Mucosa of rectum (tissue), 2 donors: ENCODE results near the gene LRRK1.

Experiments
- H3K27ac ChIP-seq, 2 donors: one replicate each; pipeline ENCODE4 v1.7.0; 2013; ENCODE audit warnings: inconsistent platforms in 2 of 2, low read depth in 2 of 2, low read length in 2 of 2
- H3K27me3 ChIP-seq, 2 donors: one replicate each; pipeline ENCODE4 v1.7.0; 2013; ENCODE audit warnings: low read length in 2 of 2; ENCODE audit not compliant: control insufficient read depth in 2 of 2, insufficient read depth in 2 of 2
- H3K36me3 ChIP-seq, 2 donors: one replicate each; pipeline ENCODE4 v1.7.0; 2013; ENCODE audit warnings: low read length in 2 of 2; ENCODE audit not compliant: control insufficient read depth in 2 of 2, insufficient read depth in 2 of 2
- H3K4me1 ChIP-seq, 2 donors: one replicate each; pipeline ENCODE4 v1.7.0; 2013; ENCODE audit warnings: low read length in 2 of 2, mild to moderate bottlenecking in 1 of 2; ENCODE audit not compliant: control insufficient read depth in 2 of 2, insufficient read depth in 2 of 2
- H3K4me3 ChIP-seq, 2 donors: one replicate each; pipeline ENCODE4 v1.7.0; 2013; ENCODE audit warnings: low read length in 2 of 2
- H3K9ac ChIP-seq, 2 donors: one replicate each; pipeline ENCODE4 v1.7.0; 2013; ENCODE audit warnings: low read length in 2 of 2, low read depth in 1 of 2, mild to moderate bottlenecking in 1 of 2
- H3K9me3 ChIP-seq, 2 donors: one replicate each; pipeline ENCODE4 v1.7.0; 2013; ENCODE audit warnings: low read length in 2 of 2; ENCODE audit not compliant: control insufficient read depth in 2 of 2
- donor health status: healthy.
- donor health status: Normal muscosa, but diverticular disease.

LRRK1 gene

DNA sequence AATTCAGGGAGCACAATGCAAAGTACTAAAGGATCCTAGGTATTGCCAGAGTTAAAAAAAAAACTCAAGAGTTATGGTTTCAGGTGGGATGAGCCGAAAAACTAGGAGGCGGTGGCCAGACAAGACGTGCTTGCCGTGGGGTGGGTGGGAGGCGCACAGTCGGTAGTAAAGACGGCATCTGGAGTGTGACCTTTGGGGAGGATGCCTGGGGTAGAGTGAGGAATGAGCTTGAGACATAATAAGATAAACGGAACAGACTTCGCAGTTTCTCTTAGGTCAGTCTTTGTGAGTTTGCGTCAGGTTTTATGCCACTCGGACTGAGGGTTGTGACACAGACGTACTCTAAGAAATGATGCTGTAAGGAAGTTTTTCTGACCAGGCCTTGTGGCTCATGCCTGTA lies 139.6 kb downstream of the LRRK1 start:
- Histone ChIP-seq H3K4me1 (no peaks in the 10 kb centered on the region), H3K9ac (no peak overlapping the region), H3K9me3 (no peaks in the 10 kb centered on the region), H3K36me3 (peaks cover 63 to 79% of the 10 kb centered on the region in 2 donors), H3K27me3 (no peaks in the 10 kb centered on the region), H3K4me3 (no peak overlapping the region), H3K27ac (no peak overlapping the region)

GRCh38 chr15:101059381-101060341 lies 140.5 kb downstream of the LRRK1 start:
- H3K36me3 ChIP-seq: peaks cover 60 to 79% of the 10 kb centered on the region in 2 donors
- H3K27ac ChIP-seq: no peak overlapping the region
- H3K4me3 ChIP-seq: no peak overlapping the region
- H3K27me3 ChIP-seq: no peaks in the 10 kb centered on the region
- H3K9ac ChIP-seq: no peak overlapping the region
- H3K4me1 ChIP-seq: no peaks in the 10 kb centered on the region
- no peaks in the 10 kb centered on the region for H3K9me3 ChIP-seq

- Histone ChIP-seq H3K4me3 (no peak overlapping the region), H3K36me3 (peaks cover 58 to 78% of the 10 kb centered on the region in 2 donors), H3K9ac (no peak overlapping the region), H3K27me3 (no peaks in the 10 kb centered on the region), H3K9me3 (no peaks in the 10 kb centered on the region), H3K4me1 (no peaks in the 10 kb centered on the region), H3K27ac (no peak overlapping the region)
Measured at GRCh38 chr15:101060576-101061551, 141.7 kb downstream of the LRRK1 start.

DNA sequence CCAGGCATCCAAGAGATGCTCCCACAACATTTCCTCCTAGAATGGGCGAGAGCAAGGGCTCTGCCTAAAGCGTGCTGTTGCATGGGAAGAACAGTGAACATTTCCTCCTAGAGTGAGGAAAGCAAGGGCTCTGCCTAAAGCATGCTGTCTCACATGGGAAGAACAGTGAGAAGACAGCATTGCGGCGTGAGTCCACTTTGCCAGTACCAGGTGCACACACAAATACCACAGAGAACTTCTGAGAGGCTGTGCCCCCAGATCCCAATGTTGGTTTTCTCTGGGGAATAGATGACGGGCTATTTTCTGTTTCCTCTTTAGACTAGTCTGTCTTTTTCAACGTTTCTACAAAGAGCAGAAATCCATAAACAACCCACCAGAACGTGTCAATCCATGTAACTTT lies 142.9 kb downstream of the LRRK1 start:
- H3K36me3 ChIP-seq: peaks cover 57 to 76% of the 10 kb centered on the region in 2 donors
- H3K27me3 ChIP-seq: no peaks in the 10 kb centered on the region
- no peaks in the 10 kb centered on the region for H3K9me3 ChIP-seq
- no peak overlapping the region for H3K9ac ChIP-seq
- no peak overlapping the region for H3K4me3 ChIP-seq
- H3K27ac ChIP-seq: no peak overlapping the region
- H3K4me1 ChIP-seq: no peaks in the 10 kb centered on the region

- H3K9ac ChIP-seq: no peak overlapping the region
- H3K4me3 ChIP-seq: no peak overlapping the region
- no peaks in the 10 kb centered on the region for H3K4me1 ChIP-seq
- H3K36me3 ChIP-seq: peaks cover 53 to 71% of the 10 kb centered on the region in 2 donors
- no peaks in the 10 kb centered on the region for H3K9me3 ChIP-seq
- no peak overlapping the region for H3K27ac ChIP-seq
- H3K27me3 ChIP-seq: no peaks in the 10 kb centered on the region
Measured at GRCh38 chr15:101062471-101063171, 143.5 kb downstream of the LRRK1 start.

DNA sequence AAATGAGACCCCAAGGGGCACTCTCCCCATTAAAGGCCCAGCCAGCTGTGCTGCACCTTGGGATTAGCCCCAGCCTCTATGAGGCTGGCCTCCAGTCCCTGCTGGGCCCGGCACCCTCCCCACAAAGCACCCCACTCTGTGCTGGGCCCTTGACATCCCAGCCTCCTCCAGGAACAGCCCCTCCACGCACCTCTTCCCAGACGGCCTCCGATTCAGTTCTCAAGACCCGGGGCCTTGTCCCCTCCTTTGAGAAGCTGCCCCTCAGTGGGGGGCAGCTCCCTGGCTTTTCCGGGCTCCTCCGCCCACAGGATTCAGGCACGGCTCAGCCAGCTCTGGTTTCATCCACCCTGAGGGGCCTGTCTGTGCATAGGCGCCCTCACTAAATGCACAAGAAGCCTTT lies 144.1 kb downstream of the LRRK1 start:
- Histone ChIP-seq H3K36me3 (peaks cover 51 to 65% of the 10 kb centered on the region in 2 donors), H3K4me1 (peaks cover 0 to 2% of the 10 kb centered on the region in 2 donors), H3K27me3 (no peaks in the 10 kb centered on the region)

DNA sequence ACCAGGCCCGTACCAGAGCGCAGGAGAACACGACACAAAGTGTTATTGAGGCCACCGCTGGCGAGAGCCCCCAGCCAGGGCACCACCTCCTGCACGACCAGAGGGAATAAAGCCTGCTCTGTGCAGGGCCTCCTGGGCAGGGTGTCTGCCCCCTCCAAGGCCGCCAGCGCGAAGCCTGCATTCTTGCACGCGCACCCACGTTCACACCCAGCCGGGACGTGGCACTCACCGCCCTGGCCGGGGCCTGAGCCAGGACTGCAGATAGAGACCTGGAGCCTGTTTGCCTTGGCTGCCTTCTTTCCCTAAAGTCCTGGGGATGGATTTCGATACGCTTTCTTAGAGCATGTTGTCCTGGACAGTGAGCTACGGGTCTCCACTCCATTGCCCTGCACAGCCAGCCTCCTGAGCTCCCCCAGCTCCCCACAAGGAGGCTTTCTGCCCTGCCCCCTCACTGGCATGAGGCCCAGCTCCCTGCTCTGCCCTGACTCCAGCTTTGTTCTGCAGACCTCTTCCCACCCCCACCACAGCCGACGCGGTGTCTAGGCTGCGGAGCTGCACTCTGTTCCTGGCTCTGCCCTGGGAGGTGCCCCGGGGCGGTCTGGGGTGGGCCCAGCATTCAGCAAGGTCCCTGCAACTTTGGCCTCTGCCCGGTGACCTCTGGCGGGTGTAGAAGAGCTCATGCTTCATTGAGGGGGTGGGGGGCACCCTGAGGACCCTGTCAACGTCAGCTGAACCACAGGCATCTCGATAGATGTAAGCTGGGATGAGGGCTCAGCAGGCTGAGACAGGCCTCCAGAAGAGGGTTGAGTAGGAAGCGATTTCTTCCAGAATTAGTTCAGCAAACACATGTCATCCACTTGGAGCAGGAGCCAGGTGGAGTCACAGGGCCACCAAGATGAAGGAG lies 145.0 kb downstream of the LRRK1 start:
- Histone ChIP-seq H3K4me3 (no peak overlapping the region), H3K36me3 (peaks cover 53 to 57% of the 10 kb centered on the region in 2 donors), H3K4me1 (peaks cover 2 to 4% of the 10 kb centered on the region in 2 donors), H3K9ac (no peak overlapping the region), H3K27me3 (no peaks in the 10 kb centered on the region), H3K9me3 (no peaks in the 10 kb centered on the region), H3K27ac (no peak overlapping the region)

More for the DNA sequence above, 144.1 kb downstream of the LRRK1 start:
- no peak overlapping the region for H3K27ac ChIP-seq
- no peaks in the 10 kb centered on the region for H3K9me3 ChIP-seq
- no peak overlapping the region for H3K9ac ChIP-seq
- H3K4me3 ChIP-seq: no peak overlapping the region

DNA sequence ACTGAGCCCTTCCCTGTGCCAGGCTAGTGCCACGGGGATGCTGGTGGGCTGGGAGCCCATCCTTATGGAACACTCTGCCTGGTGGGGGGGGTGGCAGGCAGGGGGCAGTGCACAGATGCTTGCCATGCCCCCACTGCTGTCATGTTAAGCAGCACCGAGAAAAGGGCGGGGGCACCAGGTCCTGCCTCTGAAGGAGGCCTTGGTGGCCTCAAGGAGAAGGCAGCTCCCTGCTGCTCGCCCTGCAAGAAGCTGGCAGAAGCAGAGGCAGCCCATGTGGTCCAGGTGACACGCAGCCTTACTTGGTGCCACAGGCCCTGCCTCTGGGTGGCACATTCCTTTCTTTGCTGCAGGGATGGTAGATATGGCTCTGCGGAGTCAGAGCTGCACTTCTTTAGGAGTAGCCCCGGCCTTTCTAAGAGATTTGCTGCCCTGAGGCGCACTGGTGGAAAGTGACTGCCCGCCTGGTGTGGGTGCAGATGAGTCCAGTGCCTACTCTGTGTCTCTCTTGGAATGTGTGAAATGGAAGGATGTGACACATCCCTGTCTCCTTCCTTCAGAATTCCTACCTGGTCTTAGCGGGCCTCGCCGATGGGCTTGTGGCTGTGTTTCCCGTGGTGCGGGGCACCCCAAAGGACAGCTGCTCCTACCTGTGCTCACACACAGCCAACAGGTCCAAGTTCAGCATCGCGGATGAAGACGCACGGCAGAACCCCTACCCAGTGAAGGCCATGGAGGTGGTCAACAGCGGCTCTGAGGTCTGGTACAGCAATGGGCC lies 145.8 kb downstream of the LRRK1 start:
- Histone ChIP-seq H3K9me3 (no peaks in the 10 kb centered on the region), H3K27ac (no peak overlapping the region), H3K4me3 (no peak overlapping the region)

More for the DNA sequence above, 145.8 kb downstream of the LRRK1 start:
- Histone ChIP-seq H3K4me1 (peaks cover 2 to 7% of the 10 kb centered on the region in 2 donors), H3K36me3 (peaks cover 49 to 50% of the 10 kb centered on the region in 2 donors), H3K27me3 (no peaks in the 10 kb centered on the region), H3K9ac (no peak overlapping the region)
